ELF-1 (cell line): ENCODE results near the gene SDK1.

Experiments
- DNase-seq: peaks from one replicate; pipeline ENCODE4 v3.0.0-alpha.2; 2016; ENCODE audit warnings: low read depth, low spot score

Gene SDK1

DNA sequence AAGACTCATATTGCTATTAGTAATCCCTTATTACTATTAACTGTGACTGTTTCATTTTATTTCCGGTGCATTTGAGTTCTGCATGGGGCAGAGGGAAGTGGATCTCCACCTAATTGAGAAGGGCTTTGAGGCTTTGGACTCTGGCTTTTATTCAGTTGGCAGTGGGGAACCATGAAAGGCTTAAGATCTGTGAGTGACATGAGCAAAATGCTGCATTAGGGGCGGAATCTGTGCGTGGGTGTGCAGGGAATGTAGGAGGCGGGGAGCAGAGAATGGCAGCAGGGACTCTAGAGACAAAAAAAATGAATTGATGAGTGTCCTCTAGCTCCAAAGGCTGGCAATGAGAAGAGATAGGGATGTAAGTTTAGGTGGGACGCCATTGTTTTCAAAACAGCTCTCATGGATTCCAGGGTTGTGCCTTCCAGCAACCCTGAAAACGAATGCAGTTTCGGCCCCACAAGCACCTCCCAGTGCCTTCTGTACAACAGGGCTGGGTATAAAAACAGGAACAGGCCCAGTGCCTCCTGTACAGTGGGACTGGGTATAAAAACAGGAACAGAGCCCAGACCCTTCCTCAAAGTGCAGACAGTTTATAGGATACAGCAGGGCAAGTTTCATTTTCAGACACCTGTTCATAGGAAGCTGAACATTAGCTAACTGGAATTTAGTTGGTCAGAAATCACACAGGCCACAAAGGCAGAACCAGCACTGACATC lies 717.7 kb downstream of the SDK1 start:
- DNase-seq: no peak

DNA sequence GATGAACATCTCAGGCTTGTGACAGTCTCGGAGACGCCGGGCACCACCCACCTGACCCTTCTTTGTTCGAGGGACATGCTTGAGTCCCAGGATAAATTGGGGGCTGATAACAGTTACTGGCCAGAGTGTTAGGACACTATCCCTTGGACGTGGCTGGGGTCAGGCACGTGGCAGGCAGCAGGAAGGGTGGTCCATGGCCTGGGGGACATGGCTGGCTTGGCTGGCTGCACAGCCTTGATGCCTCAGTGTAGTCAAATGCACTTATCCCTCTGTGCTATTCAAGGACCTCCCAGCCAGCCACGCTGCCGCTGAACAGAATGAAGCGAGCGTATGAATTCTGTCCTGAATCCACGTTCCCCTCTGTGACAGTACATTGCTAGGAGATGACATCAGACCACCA lies 719.0 kb downstream of the SDK1 start:
- DNase-seq: no peak

DNA sequence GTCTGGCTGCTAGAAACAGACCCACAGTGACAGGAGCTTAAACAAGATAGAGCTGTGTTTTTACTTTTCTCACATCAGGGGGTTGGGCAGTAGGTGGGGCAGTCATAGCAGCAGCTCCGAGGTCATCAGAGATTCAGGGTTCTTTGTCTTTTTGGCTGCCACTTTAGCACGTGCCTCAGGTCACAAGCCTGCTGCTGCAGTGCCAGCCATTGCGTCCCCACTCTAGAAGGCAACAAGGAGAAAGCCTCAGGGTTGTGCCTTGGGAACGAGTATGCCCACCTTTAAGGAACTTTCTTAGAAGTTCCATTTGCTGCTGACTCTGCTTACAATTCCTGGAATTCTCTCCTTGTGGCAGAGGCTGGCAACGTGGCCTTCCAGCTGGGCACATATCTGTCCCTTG lies 720.4 kb downstream of the SDK1 start:
- no peak for DNase-seq

DNA sequence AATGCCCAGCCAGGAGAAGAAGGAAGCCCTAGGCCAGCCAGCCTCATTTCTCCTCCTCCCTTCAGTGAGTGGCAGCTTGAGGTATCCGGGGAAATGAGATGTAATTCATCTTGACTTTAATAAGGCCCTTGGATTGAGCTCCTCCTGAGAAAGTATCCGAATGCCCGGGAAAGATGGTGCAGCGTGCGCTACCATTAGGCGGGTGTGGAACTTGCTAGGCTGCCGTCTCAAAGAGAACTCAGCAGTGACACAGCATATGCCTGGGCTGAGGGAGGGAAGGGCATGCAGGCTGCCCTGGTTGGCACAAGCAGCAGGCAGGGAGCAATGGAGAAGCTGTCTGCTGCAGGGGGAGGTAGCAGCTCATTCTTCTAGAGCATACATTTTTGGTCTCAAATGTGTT lies 721.2 kb downstream of the SDK1 start:
- DNase-seq: no peak

DNA sequence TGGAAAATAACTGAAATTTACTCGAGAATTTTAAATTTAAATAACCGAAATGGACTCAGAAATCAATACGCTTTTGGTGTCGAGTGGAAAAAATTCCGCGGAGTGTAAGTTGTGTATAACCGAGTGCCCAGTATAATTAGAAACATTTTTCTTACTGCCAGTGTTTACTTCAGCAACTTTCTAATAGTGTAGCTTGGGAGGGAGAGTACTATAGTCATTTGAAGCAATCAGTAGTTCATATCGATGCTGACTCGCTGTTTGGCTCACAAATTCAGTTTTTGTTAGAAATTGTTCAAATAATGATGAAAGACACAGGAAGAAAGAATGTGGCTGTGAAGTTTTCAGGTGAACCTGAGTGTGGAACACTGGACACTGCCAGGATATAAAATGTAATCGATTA lies 722.5 kb downstream of the SDK1 start:
- DNase-seq: no peak

DNA sequence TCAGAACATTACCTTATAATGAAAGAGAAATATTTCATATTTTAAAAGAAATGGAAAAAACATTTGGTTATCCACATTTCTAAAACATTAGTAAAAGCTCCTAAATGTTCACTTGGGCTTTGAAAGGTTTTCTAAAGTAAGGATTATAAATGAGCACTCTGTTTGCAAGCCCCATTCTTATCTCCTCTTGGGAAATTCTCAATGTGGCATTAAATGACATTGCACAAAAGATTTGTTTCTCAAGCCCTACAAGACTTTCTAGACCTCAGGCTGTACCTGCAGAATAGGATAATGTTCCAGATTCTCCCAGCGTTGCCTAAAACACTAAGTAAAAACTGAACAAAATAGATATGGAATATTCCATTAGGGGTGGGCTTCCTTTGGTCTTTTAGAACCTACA lies 723.1 kb downstream of the SDK1 start:
- no peak for DNase-seq

DNA sequence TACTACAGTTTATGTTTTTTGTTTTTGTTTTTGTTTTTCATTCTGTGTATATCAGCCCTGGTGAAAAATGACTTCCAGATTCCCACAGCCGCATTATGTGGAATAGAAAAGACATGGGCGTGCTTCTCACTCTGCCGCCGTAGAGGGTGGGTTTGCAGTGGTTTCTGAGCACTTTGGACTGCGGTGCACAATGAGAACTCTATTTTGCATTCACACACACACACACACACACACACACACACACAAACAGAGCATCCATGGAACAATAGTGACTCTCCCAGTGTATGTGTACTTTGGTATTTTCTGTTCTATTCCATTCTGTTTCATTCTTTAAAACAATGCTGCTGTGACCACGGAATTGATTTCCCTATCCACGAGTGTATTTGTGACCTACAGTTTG lies 723.8 kb downstream of the SDK1 start:
- DNase-seq: no peak

DNA sequence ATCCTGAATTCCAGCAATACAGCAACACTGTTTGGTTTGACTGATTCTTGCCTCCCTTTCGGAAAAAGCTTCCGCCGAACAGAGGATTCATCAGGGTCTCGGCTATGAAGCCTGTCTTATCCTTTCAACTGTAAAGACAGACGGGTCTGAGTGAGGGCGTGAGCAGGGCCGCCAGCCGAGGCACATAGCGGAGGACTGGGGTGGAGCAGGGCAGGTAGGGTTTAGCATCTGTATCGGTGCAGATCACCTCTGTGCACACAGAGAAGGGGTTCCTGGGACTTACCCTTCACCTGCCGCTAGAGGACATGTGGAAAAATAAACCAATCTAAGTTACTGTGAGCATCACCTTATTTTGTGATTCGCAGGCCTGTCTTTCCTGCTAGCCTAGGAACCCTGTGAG lies 724.2 kb downstream of the SDK1 start:
- no peak for DNase-seq

DNA sequence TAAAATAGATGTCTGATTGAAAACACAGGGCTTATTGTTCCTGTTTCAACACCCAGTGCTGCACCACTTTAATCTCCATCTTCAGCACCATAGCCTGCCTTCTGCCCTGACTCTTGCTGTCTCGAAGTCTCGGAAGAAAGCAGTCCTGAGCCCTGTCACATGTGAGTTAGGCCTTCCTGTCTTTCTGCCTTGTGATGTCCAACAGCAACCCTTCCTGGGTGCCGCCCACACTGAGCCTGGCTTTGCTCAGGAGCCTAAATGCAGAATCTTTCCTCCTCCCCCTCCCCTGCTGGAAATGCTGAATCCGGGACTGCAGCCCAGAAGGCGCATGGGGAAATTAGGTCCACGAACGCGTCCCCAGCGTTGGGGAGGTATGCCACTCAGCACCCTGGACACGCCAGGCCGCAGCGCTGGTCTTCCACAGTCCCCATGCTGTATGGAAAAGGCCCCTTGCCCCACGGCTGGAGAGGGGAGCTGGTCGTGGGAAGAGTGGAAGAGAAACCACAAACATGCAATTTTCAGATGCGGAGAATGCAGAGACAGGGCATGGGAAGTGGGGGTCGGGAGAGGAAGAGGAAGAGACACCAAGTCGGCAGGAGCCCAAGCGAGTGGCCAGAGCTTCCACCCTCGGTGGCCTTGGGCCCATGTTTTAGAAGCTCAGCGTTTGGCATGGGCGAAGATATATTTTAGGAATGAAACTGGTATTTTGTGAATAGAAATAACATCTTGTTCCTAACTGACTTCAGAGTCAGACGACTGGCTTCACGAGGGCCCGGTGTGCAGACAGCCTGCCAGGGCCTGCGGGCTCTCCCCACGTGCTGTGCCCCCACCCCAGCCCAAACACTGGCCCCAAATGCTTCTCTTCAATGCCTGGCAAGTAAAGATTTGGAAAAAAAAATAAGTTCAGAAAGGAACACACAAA lies 724.9 kb downstream of the SDK1 start:
- DNase-seq: no peak

DNA sequence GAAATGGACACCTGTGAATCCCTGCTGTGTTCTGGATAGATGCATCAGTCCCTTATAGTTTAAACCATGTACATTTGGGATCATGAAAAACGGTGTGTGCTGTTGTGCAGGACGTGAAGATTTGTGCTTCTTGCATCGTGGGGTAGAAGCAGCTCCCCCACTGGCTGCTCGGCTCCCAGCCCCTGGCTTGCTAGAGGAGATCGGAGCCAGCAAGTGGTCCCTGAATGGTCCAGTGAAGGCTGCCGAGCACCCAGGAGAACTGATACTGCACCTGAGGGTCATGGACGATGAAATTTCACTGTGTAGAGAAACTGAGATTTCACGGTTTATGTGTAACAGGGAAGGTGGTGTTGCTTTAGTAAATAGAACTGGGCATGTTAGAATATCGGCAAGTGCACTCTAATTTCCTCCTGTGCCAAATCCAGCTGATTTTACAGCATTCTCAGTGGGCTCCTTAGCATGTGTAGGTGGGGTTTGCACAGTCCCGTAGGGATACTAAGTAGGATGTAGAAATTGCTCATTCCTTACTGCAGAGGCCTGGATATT lies 726.0 kb downstream of the SDK1 start:
- no peak for DNase-seq

DNA sequence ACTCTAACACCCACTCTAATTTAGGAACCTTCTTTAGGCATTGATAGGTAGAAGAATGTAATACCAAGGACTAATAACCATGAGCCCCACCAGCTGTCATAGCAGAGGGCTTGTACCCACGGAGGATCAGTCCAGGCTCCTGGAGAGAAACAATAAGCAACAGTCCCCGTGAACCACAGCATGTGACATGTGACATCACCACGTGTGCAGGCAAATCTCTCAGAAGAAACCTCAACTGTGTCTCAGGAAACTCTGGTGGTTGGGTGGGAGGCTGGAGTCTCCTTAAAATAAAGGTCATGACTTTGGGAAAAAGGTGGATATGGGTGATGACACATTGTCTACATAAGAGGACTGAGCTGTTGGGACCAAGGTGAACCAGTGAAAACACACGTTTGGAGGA lies 727.2 kb downstream of the SDK1 start:
- DNase-seq: no peak

DNA sequence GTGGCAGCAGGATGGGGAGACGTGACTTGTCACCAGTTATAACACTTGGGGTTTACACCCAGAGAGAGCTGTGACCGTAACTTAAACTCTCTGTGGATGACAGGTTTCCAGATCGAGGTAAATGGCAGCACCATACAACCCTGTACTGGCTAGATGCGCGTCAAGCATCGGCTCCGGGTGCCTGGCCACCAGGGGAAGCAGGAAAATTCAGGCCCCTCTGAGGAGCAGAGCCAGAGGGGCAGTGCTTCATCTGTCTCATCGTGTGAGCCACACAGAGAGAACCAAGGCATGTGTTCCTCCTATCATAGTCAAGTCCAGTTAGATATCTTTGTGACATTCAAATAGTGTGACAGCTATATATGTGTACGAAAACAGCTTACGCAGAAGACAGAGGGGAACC lies 728.9 kb downstream of the SDK1 start:
- no peak for DNase-seq

DNA sequence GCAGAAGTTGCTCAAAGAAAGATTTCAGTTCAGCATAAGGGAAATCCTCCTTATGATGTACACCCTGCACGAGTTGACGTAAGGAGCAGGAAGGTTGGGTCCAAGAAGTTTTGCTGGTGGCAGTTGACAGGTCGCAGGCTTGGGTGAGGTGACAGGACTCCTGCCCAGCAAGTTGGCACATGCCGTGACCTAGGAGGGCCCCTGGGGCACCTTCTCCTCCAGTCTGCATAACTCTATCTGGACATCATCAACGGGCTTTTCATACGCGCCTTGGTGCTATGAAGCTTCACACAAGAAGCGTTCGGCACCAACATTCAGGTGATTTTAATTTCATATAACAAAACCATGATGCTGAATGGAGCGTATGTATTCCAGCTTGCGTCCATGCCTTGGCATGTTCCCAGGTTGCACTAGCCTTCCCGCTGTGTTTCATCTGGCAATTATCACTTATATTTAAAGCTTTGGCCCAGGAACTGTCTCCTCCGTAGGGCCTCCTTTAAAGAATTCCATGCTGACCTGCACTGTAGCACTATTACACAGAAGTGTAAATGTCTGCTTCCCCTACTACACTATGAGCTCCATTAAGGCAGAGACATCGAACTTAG lies 729.4 kb downstream of the SDK1 start:
- DNase-seq: no peak

DNA sequence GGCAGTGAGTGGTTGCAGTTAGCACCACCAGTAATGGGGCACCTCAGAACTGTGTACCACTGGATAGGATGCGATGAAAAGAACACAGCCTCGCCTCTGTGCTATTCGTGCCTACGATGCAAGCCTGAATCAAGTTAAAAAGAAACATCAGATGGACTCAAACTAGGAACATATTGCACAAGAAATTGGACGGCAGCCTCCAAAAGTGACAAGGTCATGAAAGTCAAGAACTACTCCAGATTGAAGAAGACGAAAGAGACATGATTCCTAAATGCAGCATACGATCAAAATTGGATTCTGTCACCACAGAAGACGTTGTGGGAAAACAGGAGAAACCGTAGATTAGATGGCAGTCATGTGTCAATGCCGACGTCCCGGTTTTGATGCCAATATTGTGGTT lies 732.9 kb downstream of the SDK1 start:
- no peak for DNase-seq

DNA sequence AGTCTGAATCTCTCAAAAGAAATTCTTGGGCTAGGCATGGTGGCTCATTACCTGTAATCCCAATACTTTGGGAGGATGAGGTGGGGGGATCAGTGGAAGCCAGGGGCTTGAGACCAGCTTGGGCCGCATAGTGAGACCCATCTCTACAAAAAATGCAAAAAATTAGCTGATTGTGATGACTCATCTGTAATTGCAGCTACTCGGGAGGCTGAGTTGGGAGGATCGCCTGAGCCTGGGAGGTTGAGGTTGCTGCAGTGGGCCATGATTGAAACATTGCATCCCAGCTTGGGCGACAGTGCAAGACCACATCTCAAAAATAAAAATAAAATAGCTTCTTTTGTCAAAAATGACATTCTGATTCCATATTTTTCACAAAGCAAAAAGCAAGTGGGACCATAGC lies 736.3 kb downstream of the SDK1 start:
- DNase-seq: no peak

DNA sequence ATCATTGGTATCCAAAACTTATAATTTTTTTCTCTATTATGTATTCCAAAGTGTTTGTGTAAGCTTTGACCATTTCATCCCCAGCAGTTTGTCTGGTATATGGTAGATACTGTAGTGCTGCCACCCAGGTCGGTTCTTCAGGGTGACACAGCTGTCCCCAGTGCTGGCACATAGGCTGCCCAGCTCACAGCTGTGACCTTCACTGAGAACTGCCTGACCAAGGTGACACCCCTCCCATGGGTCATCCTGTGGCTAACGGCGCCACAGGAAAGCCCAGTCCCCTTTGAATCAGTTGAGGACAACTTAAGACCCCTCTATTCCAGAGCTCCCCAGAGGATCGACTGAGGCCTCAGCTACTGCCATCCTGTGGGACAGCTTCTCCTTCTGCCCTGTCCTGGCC lies 736.8 kb downstream of the SDK1 start:
- no peak for DNase-seq

DNA sequence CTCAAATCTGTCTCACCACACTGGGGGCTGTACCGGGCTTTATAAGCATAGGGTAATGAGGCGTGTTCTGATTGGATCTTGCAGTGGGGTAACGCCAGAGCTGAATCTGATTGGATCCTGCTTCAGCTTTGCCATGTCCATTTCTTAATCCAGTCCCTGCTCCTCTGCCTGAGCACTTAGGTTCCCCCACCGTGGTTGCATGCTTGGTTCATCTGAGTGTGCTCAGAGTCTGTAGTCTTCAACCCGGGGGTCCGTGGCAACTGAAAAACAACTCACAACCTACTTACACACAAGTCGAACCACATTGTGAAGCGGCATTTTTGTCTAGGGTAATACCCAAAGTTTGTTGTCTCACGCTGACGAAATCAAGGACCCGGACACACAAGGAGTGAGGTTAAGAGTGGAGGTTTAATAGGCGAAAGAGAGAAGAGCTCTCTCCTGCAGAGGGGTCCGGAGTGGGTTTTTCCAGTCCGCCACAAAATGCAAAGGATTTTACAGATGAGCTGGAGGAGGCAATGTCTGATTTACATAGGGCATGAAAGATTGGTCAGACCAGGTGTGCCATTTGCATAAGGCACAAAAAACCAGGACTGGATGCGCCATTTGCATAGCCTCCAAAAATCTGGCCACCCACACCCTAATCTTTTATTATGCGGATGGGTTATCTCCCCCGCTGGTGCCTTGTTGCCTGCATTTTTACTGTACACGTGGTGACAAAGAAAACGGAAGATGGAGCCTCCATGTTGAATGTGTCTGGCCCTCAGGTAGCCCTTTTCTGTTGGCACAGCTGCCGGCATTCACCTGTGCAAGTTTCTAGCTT lies 739.3 kb downstream of the SDK1 start:
- DNase-seq: peak; percentile 40

DNA sequence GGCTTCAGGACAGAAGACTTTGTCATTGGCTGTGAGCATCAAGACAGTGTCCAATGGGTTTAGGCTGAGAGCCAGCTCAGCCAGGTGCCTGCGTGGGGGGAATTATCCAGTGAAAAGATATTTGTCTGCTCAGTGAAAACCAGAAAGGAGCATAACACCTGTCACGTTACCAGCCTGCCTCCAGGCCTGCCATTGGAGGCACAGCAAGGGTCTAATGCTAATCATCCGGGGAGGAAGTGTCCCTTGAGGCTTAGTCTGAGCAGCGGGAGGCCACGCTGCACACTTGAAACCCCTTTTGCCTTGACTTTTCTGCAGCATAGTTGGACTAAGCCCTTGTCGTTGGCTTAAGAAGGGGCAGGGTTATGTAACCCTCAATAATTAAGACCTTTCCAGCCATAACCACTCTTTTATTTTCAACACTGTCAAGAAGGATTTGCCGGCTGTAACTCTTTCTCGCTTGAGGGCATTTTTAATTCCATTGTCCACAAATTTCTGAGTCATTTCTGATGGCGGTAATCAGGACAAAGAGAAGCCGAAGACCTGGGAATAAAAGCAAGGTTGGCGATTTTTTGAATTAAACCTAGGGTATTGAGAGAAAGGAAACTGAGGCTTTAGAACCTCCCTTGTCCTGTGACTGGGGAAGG lies 741.5 kb downstream of the SDK1 start:
- peak; percentile 51 for DNase-seq

DNA sequence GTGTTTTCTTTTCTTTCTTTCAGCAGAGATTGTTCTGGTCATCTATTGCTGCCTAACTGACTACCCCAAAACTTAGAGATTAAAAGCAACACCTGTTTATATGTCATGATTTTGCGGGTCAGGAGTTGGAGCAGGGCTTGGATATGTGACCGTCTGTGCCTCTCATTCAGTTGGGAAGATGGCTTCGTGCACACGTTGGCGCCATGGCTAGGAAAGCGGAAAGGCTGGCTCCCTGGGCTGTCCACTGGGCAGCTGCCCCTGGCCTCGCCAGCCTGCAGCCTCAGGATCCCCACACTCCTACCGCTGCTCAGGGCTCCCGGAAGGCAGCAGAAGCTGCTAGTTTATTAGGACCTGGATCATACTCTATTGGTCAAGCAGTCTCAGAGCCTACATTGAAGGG lies 742.9 kb downstream of the SDK1 start:
- DNase-seq: no peak

DNA sequence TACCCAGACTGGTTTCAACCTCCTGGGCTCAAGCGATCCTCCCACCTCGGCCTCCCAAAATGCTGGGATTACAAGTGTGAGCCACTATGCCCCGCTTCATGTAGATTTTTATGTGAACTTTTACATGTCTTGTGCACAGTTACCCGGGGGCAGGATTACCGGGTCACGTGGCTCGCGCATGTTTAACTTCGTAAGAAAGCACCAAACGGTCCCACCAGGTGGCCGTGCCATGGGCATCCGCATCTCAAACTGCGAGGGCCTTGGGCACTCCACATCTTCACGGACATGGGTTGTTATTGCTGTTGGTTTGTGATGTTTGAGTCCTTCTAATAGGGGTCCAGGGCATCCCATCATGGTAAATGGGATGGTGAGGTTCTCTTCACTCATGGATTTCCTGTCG lies 744.4 kb downstream of the SDK1 start:
- no peak for DNase-seq

DNA sequence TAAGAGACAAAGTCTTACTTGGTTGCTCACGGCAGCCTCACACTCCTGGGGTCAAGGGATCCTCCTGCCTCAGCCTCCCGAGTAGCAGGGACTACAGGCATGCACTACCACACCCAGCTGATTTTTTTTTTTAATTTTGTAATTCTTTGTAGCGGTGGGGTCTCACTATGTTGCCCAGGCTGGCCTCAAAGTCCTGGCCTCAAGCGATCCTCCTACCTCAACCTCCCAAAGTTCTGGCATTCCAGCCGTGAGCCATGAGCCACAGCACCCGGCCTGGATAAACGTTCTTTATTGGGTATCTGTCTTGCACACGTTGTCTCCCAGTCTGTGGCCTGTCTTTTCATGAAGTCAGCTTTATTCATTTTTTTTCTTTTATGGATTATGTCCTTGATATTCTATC lies 744.9 kb downstream of the SDK1 start:
- no peak for DNase-seq
